ENCODE measurements around the gene NCR3LG1.

Gene NCR3LG1

GRCh38 chr11:17333799-17334586, 17.6 kb upstream of the NCR3LG1 start:
- no peak for DNase-seq (ENCODE audit: low read depth)
- TF ChIP-seq, protein P1, sequence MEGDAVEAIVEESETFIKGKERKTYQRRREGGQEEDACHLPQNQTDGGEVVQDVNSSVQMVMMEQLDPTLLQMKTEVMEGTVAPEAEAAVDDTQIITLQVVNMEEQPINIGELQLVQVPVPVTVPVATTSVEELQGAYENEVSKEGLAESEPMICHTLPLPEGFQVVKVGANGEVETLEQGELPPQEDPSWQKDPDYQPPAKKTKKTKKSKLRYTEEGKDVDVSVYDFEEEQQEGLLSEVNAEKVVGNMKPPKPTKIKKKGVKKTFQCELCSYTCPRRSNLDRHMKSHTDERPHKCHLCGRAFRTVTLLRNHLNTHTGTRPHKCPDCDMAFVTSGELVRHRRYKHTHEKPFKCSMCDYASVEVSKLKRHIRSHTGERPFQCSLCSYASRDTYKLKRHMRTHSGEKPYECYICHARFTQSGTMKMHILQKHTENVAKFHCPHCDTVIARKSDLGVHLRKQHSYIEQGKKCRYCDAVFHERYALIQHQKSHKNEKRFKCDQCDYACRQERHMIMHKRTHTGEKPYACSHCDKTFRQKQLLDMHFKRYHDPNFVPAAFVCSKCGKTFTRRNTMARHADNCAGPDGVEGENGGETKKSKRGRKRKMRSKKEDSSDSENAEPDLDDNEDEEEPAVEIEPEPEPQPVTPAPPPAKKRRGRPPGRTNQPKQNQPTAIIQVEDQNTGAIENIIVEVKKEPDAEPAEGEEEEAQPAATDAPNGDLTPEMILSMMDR (IDR thresholded peaks at IDR 0.05; ENCODE audit: insufficient read depth, low read depth, low read length, missing control alignments), result no peak
- H3K4me3 ChIP-seq (ENCODE audit: low read length), result no peak overlapping the region

GRCh38 chr11:17343257-17343656, 8.3 kb upstream of the NCR3LG1 start:
- H3K4me3 ChIP-seq (ENCODE audit: low read length), result no peak overlapping the region
- TF ChIP-seq, protein P1 (IDR thresholded peaks at IDR 0.05; ENCODE audit: insufficient read depth, low read depth, low read length, missing control alignments), result no peak
- no peak for DNase-seq (ENCODE audit: low read depth)

GRCh38 chr11:17343907-17344306, 7.7 kb upstream of the NCR3LG1 start:
- peak; percentile 86 for DNase-seq (ENCODE audit: low read depth)
- TF ChIP-seq, protein P1 (IDR thresholded peaks at IDR 0.05; ENCODE audit: insufficient read depth, low read depth, low read length, missing control alignments), result no peak
- no peak overlapping the region for H3K4me3 ChIP-seq (ENCODE audit: low read length)

- no peak overlapping the region for H3K4me3 ChIP-seq (ENCODE audit: low read length)
- TF ChIP-seq, protein P1 (IDR thresholded peaks at IDR 0.05; ENCODE audit: insufficient read depth, low read depth, low read length, missing control alignments), result no peak
- DNase-seq (ENCODE audit: low read depth), result peak; percentile 46
These were observed 3.9 kb upstream of the NCR3LG1 start for GRCh38 chr11:17347676-17348075.

GRCh38 chr11:17350455-17351171, 987 bp upstream of the NCR3LG1 start:
- peak; percentile 36 for DNase-seq (ENCODE audit: low read depth)
- no peak overlapping the region for H3K4me3 ChIP-seq (ENCODE audit: low read length)
- TF ChIP-seq, protein P1 (IDR thresholded peaks at IDR 0.05; ENCODE audit: insufficient read depth, low read depth, low read length, missing control alignments), result no peak

DNA sequence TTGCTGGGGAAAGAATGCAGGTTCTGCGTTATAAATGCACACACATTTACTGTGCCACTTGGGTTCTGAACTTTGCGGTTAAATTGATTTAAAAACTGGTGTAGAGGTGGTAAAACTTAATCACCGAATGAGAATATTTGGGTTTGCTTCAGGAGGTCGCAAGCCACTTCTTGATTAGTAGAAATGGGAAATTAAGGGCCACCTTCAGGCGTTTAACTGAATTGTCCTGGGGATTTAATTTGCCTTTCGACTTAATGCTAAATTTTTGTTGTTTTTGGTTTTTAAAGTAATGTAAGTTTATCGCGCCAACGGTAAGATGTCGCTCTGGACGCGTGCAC, 459 bp upstream of the NCR3LG1 start:
- peak overlapping the region; percentile 63 for H3K4me3 ChIP-seq (ENCODE audit: low read length)
- TF ChIP-seq, protein P1 (IDR thresholded peaks at IDR 0.05; ENCODE audit: insufficient read depth, low read depth, low read length, missing control alignments), result peak; percentile 36
- DNase-seq (ENCODE audit: low read depth), result no peak
